GM12873 (cell line): Measurements from ENCODE around the gene DNASE1L2.

Source experiments
- CTCF ChIP-seq: IDR thresholded peaks from 2 replicates; pipeline ENCODE4 v1.5.1; 2012; ENCODE audit warnings: low read depth, mild to moderate bottlenecking, moderate library complexity, low read length, control low read depth; ENCODE audit not compliant: insufficient read depth; ENCODE audit errors: missing control alignments

The DNASE1L2 gene

GRCh38 chr16:2233872-2234812, 2.1 kb upstream of the DNASE1L2 start:
- no peak for TF ChIP-seq CTCF

- TF ChIP-seq CTCF, result no peak
These were observed 1.5 kb upstream of the DNASE1L2 start for GRCh38 chr16:2234813-2235170.

- TF ChIP-seq CTCF, result no peak
These were observed 1.0 kb upstream of the DNASE1L2 start for GRCh38 chr16:2235234-2235651.

GRCh38 chr16:2235695-2236336, 428 bp upstream of the DNASE1L2 start:
- no peak for TF ChIP-seq CTCF

- no peak for TF ChIP-seq CTCF
These were observed 848 bp downstream of the DNASE1L2 start for GRCh38 chr16:2237102-2237482.

- TF ChIP-seq CTCF, result no peak
These were observed 1.4 kb downstream of the DNASE1L2 start for GRCh38 chr16:2237493-2238149.
